Measurements from ENCODE around the gene L3MBTL3.

L3MBTL3 gene

GRCh38 chr6:130008236-130008873 is 10.0 kb upstream of the L3MBTL3 start:
- Histone ChIP-seq H3K27me3 (replicated peaks; ENCODE audit: control insufficient read depth, insufficient read depth, low read length) (no peaks in the 10 kb centered on the region), H3K36me3 (ENCODE audit: control insufficient read depth, insufficient read depth, low read length, severe bottlenecking) (no peaks in the 10 kb centered on the region), H3K9ac (ENCODE audit: low read length) (no peak overlapping the region), H3K9me3 (ENCODE audit: control insufficient read depth, low read length) (no peaks in the 10 kb centered on the region), H3K4me1 (ENCODE audit: control insufficient read depth, insufficient read depth, low read length) (no peaks in the 10 kb centered on the region), H3K4me3 (ENCODE audit: low read length) (no peak overlapping the region)
- DNase-seq (ENCODE audit: low read depth) = no peak

- no peaks in the 10 kb centered on the region for H3K9me3 ChIP-seq (ENCODE audit: control insufficient read depth, low read length)
- H3K4me1 ChIP-seq (ENCODE audit: control insufficient read depth, insufficient read depth, low read length) = no peaks in the 10 kb centered on the region
- no peaks in the 10 kb centered on the region for H3K36me3 ChIP-seq (ENCODE audit: control insufficient read depth, insufficient read depth, low read length, severe bottlenecking)
- H3K9ac ChIP-seq (ENCODE audit: low read length) = no peak overlapping the region
- no peak for DNase-seq (ENCODE audit: low read depth)
- no peaks in the 10 kb centered on the region for H3K27me3 ChIP-seq (replicated peaks; ENCODE audit: control insufficient read depth, insufficient read depth, low read length)
- no peak overlapping the region for H3K4me3 ChIP-seq (ENCODE audit: low read length)
These were observed 9.2 kb upstream of the L3MBTL3 start for GRCh38 chr6:130009146-130009545.

- Histone ChIP-seq H3K4me1 (ENCODE audit: control insufficient read depth, insufficient read depth, low read length) (no peaks in the 10 kb centered on the region), H3K9me3 (ENCODE audit: control insufficient read depth, low read length) (no peaks in the 10 kb centered on the region), H3K27me3 (replicated peaks; ENCODE audit: control insufficient read depth, insufficient read depth, low read length) (no peaks in the 10 kb centered on the region), H3K36me3 (ENCODE audit: control insufficient read depth, insufficient read depth, low read length, severe bottlenecking) (no peaks in the 10 kb centered on the region), H3K9ac (ENCODE audit: low read length) (no peak overlapping the region), H3K4me3 (ENCODE audit: low read length) (no peak overlapping the region)
- DNase-seq (ENCODE audit: low read depth) = no peak
These were observed 8.0 kb upstream of the L3MBTL3 start for GRCh38 chr6:130010387-130010786.

GRCh38 chr6:130012728-130013127 is 5.7 kb upstream of the L3MBTL3 start:
- DNase-seq (ENCODE audit: low read depth) = no peak
- H3K36me3 ChIP-seq (ENCODE audit: control insufficient read depth, insufficient read depth, low read length, severe bottlenecking) = no peaks in the 10 kb centered on the region
- no peaks in the 10 kb centered on the region for H3K27me3 ChIP-seq (replicated peaks; ENCODE audit: control insufficient read depth, insufficient read depth, low read length)

GRCh38 chr6:130018744-130019325 is 454 bp downstream of the L3MBTL3 start:
- DNase-seq (ENCODE audit: low read depth) = peak; percentile 68
- Histone ChIP-seq H3K9ac (ENCODE audit: low read length) (peak overlapping the region; percentile 83), H3K4me1 (ENCODE audit: control insufficient read depth, insufficient read depth, low read length) (peaks cover 5% of the 10 kb centered on the region), H3K36me3 (ENCODE audit: control insufficient read depth, insufficient read depth, low read length, severe bottlenecking) (no peaks in the 10 kb centered on the region), H3K27me3 (replicated peaks; ENCODE audit: control insufficient read depth, insufficient read depth, low read length) (no peaks in the 10 kb centered on the region), H3K9me3 (ENCODE audit: control insufficient read depth, low read length) (no peaks in the 10 kb centered on the region), H3K4me3 (ENCODE audit: low read length) (peak overlapping the region; percentile 96)

More at GRCh38 chr6:130012728-130013127, 5.7 kb upstream of the L3MBTL3 start:
- Histone ChIP-seq H3K4me3 (ENCODE audit: low read length) (no peak overlapping the region), H3K9me3 (ENCODE audit: control insufficient read depth, low read length) (no peaks in the 10 kb centered on the region), H3K9ac (ENCODE audit: low read length) (no peak overlapping the region), H3K4me1 (ENCODE audit: control insufficient read depth, insufficient read depth, low read length) (no peaks in the 10 kb centered on the region)

GRCh38 chr6:130019326-130020072 is 1.1 kb downstream of the L3MBTL3 start:
- H3K36me3 ChIP-seq (ENCODE audit: control insufficient read depth, insufficient read depth, low read length, severe bottlenecking) = no peaks in the 10 kb centered on the region
- H3K4me1 ChIP-seq (ENCODE audit: control insufficient read depth, insufficient read depth, low read length) = peaks cover 5% of the 10 kb centered on the region
- H3K9ac ChIP-seq (ENCODE audit: low read length) = peak overlapping the region; percentile 85
- peak overlapping the region; percentile 89 for H3K4me3 ChIP-seq (ENCODE audit: low read length)
- DNase-seq (ENCODE audit: low read depth) = peak; percentile 67
- H3K27me3 ChIP-seq (replicated peaks; ENCODE audit: control insufficient read depth, insufficient read depth, low read length) = no peaks in the 10 kb centered on the region
- no peaks in the 10 kb centered on the region for H3K9me3 ChIP-seq (ENCODE audit: control insufficient read depth, low read length)

GRCh38 chr6:130020073-130020906 is 1.9 kb downstream of the L3MBTL3 start:
- Histone ChIP-seq H3K36me3 (ENCODE audit: control insufficient read depth, insufficient read depth, low read length, severe bottlenecking) (no peaks in the 10 kb centered on the region), H3K4me3 (ENCODE audit: low read length) (peak overlapping the region; percentile 86), H3K9ac (ENCODE audit: low read length) (peak overlapping the region; percentile 82), H3K9me3 (ENCODE audit: control insufficient read depth, low read length) (no peaks in the 10 kb centered on the region), H3K4me1 (ENCODE audit: control insufficient read depth, insufficient read depth, low read length) (peaks cover 5% of the 10 kb centered on the region), H3K27me3 (replicated peaks; ENCODE audit: control insufficient read depth, insufficient read depth, low read length) (no peaks in the 10 kb centered on the region)
- DNase-seq (ENCODE audit: low read depth) = peak; percentile 67

GRCh38 chr6:130020907-130021629 is 2.7 kb downstream of the L3MBTL3 start:
- no peaks in the 10 kb centered on the region for H3K27me3 ChIP-seq (replicated peaks; ENCODE audit: control insufficient read depth, insufficient read depth, low read length)
- H3K36me3 ChIP-seq (ENCODE audit: control insufficient read depth, insufficient read depth, low read length, severe bottlenecking) = no peaks in the 10 kb centered on the region
- H3K4me3 ChIP-seq (ENCODE audit: low read length) = peak overlapping the region; percentile 86
- DNase-seq (ENCODE audit: low read depth) = peak; percentile 99
- no peaks in the 10 kb centered on the region for H3K9me3 ChIP-seq (ENCODE audit: control insufficient read depth, low read length)
- H3K4me1 ChIP-seq (ENCODE audit: control insufficient read depth, insufficient read depth, low read length) = peaks cover 5% of the 10 kb centered on the region
- H3K9ac ChIP-seq (ENCODE audit: low read length) = peak overlapping the region; percentile 52

GRCh38 chr6:130026859-130027258 is 8.5 kb downstream of the L3MBTL3 start:
- DNase-seq (ENCODE audit: low read depth) = no peak
- no peaks in the 10 kb centered on the region for H3K27me3 ChIP-seq (replicated peaks; ENCODE audit: control insufficient read depth, insufficient read depth, low read length)
- no peak overlapping the region for H3K4me3 ChIP-seq (ENCODE audit: low read length)
- H3K9me3 ChIP-seq (ENCODE audit: control insufficient read depth, low read length) = no peaks in the 10 kb centered on the region
- peaks cover 5% of the 10 kb centered on the region for H3K4me1 ChIP-seq (ENCODE audit: control insufficient read depth, insufficient read depth, low read length)
- no peaks in the 10 kb centered on the region for H3K36me3 ChIP-seq (ENCODE audit: control insufficient read depth, insufficient read depth, low read length, severe bottlenecking)
- no peak overlapping the region for H3K9ac ChIP-seq (ENCODE audit: low read length)

- Histone ChIP-seq H3K27me3 (replicated peaks; ENCODE audit: control insufficient read depth, insufficient read depth, low read length) (no peaks in the 10 kb centered on the region), H3K4me1 (ENCODE audit: control insufficient read depth, insufficient read depth, low read length) (peaks cover 5% of the 10 kb centered on the region), H3K4me3 (ENCODE audit: low read length) (no peak overlapping the region), H3K9me3 (ENCODE audit: control insufficient read depth, low read length) (no peaks in the 10 kb centered on the region), H3K36me3 (ENCODE audit: control insufficient read depth, insufficient read depth, low read length, severe bottlenecking) (no peaks in the 10 kb centered on the region), H3K9ac (ENCODE audit: low read length) (no peak overlapping the region)
- DNase-seq (ENCODE audit: low read depth) = no peak
These were observed 9.6 kb downstream of the L3MBTL3 start for GRCh38 chr6:130027948-130028347.
